ENCODE results near the gene ANXA6.

Gene ANXA6

GRCh38 chr5:151186538-151186937 lies 29.0 kb upstream of the ANXA6 start:
- TF ChIP-seq TOX (CRISPR knock-in tag; IDR thresholded peaks at IDR 0.05; ENCODE audit: borderline replicate concordance) (no peak), CSDC2 (CRISPR knock-in tag; IDR thresholded peaks at IDR 0.05) (no peak), ZNF70 (CRISPR knock-in tag; IDR thresholded peaks at IDR 0.05) (no peak), ZNF8 (CRISPR knock-in tag; IDR thresholded peaks at IDR 0.05) (no peak), GLIS3 (CRISPR knock-in tag; IDR thresholded peaks at IDR 0.05) (no peak), ZFP30 (CRISPR knock-in tag; IDR thresholded peaks at IDR 0.05) (no peak), PATZ1 (CRISPR knock-in tag; IDR thresholded peaks at IDR 0.05; ENCODE audit: borderline replicate concordance) (no peak), ZNF565 (CRISPR knock-in tag; conservative IDR thresholded peaks at IDR 0.05; ENCODE audit: low read depth) (no peak), PPARA (CRISPR knock-in tag; IDR thresholded peaks at IDR 0.05; ENCODE audit: borderline replicate concordance) (no peak), ISL1 (CRISPR knock-in tag; IDR thresholded peaks at IDR 0.05) (no peak), BACH2 (CRISPR knock-in tag; IDR thresholded peaks at IDR 0.05; ENCODE audit: borderline replicate concordance) (no peak), TCF4 (CRISPR knock-in tag; IDR thresholded peaks at IDR 0.05; ENCODE audit: borderline replicate concordance) (no peak)
- ATAC-seq, result no peak

GRCh38 chr5:151186052-151186451 lies 28.5 kb upstream of the ANXA6 start:
- ATAC-seq, result no peak
- no peak for TF ChIP-seq CSRNP3 (CRISPR knock-in tag; IDR thresholded peaks at IDR 0.05)
- no peak for TF ChIP-seq ZNF70 (CRISPR knock-in tag; IDR thresholded peaks at IDR 0.05)
- no peak for TF ChIP-seq ZFP3 (CRISPR knock-in tag; IDR thresholded peaks at IDR 0.05)
- no peak for TF ChIP-seq TSHZ2 (CRISPR knock-in tag; IDR thresholded peaks at IDR 0.05)
- TF ChIP-seq OSR1 (CRISPR knock-in tag; IDR thresholded peaks at IDR 0.05), result no peak
- no peak for TF ChIP-seq GLIS3 (CRISPR knock-in tag; IDR thresholded peaks at IDR 0.05)
- no peak for TF ChIP-seq RARB (CRISPR knock-in tag; IDR thresholded peaks at IDR 0.05)
- no peak for TF ChIP-seq TOX (CRISPR knock-in tag; IDR thresholded peaks at IDR 0.05; ENCODE audit: borderline replicate concordance)
- no peak for TF ChIP-seq CSDC2 (CRISPR knock-in tag; IDR thresholded peaks at IDR 0.05)
- no peak for TF ChIP-seq PPARA (CRISPR knock-in tag; IDR thresholded peaks at IDR 0.05; ENCODE audit: borderline replicate concordance)
- TF ChIP-seq POU6F1 (CRISPR knock-in tag; IDR thresholded peaks at IDR 0.05; ENCODE audit: borderline replicate concordance, low read depth), result no peak
- TF ChIP-seq CREB5 (CRISPR knock-in tag; IDR thresholded peaks at IDR 0.05; ENCODE audit: low read depth), result no peak
- TF ChIP-seq ISL1 (CRISPR knock-in tag; IDR thresholded peaks at IDR 0.05), result no peak
- no peak for TF ChIP-seq ESRRG (CRISPR knock-in tag; IDR thresholded peaks at IDR 0.05)
- TF ChIP-seq ZC3H10 (CRISPR knock-in tag; IDR thresholded peaks at IDR 0.05), result no peak
- no peak for TF ChIP-seq ARNTL (CRISPR knock-in tag; IDR thresholded peaks at IDR 0.05; ENCODE audit: borderline replicate concordance, low read depth)

All from SK-N-SH treated with all-trans-retinoic acid at 6 μM for 48 hours (cell line).